ENCODE results near the gene PKIG. TPM values are rescaled to one million over a fixed set of nuclear protein-coding genes. Genes with fewer than 3 reads are reported as not detected.

PKIG gene
- total RNA-seq, 1 donor from 2014 or later, result 34.7 TPM

DNA sequence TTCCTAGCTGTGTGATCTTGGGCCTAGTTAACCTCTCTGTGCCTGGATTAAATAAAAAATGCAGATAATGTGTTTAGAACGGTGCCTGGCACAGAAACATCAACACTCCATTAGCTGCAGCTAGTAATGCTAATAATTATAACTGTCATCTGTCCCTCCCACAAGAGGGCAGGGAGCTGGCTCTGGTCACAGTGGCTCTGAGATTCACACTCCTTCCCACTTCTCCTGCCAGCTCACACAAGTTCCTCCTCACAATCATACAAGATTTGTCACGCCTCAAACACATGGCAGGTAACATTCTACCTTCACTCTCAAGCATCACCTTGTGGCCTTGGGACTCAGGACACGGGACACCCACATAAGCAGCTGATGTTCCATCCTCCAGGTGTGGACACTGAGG is 66.7 kb downstream of the PKIG start:
- Mint-ChIP-seq H3K27me3 (ENCODE audit: low read depth) (peaks cover 24% of the 10 kb centered on the region), H3K9me3 (no peaks in the 10 kb centered on the region), H3K27ac (ENCODE audit: unreplicated experiment) (no peak overlapping the region), H3K4me3 (peak overlapping the region; percentile 75), H3K4me1 (peaks cover 27% of the 10 kb centered on the region), H3K36me3 (ENCODE audit: low read depth) (no peaks in the 10 kb centered on the region)
- no peak for DNase-seq (ENCODE audit: low read depth, low spot score)
- TF ChIP-seq, protein P1, sequence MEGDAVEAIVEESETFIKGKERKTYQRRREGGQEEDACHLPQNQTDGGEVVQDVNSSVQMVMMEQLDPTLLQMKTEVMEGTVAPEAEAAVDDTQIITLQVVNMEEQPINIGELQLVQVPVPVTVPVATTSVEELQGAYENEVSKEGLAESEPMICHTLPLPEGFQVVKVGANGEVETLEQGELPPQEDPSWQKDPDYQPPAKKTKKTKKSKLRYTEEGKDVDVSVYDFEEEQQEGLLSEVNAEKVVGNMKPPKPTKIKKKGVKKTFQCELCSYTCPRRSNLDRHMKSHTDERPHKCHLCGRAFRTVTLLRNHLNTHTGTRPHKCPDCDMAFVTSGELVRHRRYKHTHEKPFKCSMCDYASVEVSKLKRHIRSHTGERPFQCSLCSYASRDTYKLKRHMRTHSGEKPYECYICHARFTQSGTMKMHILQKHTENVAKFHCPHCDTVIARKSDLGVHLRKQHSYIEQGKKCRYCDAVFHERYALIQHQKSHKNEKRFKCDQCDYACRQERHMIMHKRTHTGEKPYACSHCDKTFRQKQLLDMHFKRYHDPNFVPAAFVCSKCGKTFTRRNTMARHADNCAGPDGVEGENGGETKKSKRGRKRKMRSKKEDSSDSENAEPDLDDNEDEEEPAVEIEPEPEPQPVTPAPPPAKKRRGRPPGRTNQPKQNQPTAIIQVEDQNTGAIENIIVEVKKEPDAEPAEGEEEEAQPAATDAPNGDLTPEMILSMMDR (conservative IDR thresholded peaks at IDR 0.05), result no peak

DNA sequence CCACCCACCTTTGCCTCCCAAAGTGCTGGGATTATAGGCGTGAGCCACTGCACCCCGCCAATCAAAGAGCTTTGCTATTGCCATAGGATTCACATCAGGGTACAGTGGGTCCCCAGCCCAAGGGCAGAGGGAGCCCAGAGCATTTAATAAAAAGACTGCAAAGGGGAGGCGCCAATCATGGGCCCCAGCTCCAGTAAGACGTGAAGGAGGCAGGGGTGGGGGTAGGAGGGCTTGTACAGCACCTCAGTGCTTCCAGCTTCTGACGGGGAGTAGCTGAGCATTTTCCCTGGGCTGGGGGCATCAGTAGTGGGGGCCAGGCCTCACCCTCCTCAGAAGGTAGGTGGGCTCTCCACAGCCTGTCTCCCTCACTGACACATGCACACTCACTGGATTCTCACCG is 67.6 kb downstream of the PKIG start:
- Mint-ChIP-seq H3K36me3 (ENCODE audit: low read depth) (no peaks in the 10 kb centered on the region), H3K4me1 (peaks cover 25% of the 10 kb centered on the region), H3K27me3 (ENCODE audit: low read depth) (peaks cover 29% of the 10 kb centered on the region), H3K27ac (ENCODE audit: unreplicated experiment) (no peak overlapping the region), H3K9me3 (no peaks in the 10 kb centered on the region), H3K4me3 (peak overlapping the region; percentile 34)
- TF ChIP-seq, protein P1 (conservative IDR thresholded peaks at IDR 0.05), result no peak
- DNase-seq (ENCODE audit: low read depth, low spot score), result no peak

DNA sequence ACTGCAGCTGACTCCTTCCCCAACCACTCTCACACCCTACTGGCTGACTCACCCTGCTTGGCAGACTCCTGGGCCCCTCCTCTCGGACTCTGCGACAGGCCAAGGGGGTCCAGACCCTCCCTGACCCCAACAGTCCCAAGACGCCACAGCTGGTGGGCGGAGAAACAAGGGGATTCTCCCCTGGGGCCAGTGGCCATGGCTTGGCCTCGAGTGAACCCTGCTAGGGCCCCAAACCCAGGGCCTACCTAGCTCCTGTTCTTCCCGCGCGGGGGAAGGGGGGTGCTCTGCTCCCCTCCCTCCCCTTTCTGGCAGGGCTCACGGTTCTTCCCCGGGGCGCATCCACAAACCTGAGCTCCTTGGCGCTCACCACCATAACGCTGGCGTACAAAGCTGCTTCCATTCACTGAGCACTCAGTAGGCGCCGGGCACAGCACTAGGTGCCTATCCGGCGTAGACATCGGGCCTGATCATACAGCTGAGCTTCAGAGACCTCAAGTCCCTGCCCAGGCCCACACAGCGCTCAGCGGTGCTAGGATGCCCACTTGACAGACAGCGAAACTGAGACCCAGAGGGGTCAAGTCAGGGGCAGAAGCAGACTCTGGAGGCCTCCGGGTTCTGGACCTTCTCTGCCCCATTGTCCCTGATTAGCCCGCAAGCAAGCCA is 68.5 kb downstream of the PKIG start:
- no peak overlapping the region for H3K27ac Mint-ChIP-seq (ENCODE audit: unreplicated experiment)
- peaks cover 38% of the 10 kb centered on the region for H3K27me3 Mint-ChIP-seq (ENCODE audit: low read depth)
- TF ChIP-seq, protein P1 (conservative IDR thresholded peaks at IDR 0.05), result no peak
- no peaks in the 10 kb centered on the region for H3K9me3 Mint-ChIP-seq
- DNase-seq (ENCODE audit: low read depth, low spot score), result no peak
- no peaks in the 10 kb centered on the region for H3K36me3 Mint-ChIP-seq (ENCODE audit: low read depth)
- peak overlapping the region; percentile 62 for H3K4me3 Mint-ChIP-seq
- H3K4me1 Mint-ChIP-seq, result peaks cover 24% of the 10 kb centered on the region

GRCh38 chr20:44651434-44651683 is 69.0 kb downstream of the PKIG start:
- Mint-ChIP-seq H3K27ac (ENCODE audit: unreplicated experiment) (no peak overlapping the region), H3K9me3 (no peaks in the 10 kb centered on the region), H3K4me3 (peak overlapping the region; percentile 62), H3K36me3 (ENCODE audit: low read depth) (no peaks in the 10 kb centered on the region), H3K27me3 (ENCODE audit: low read depth) (peaks cover 43% of the 10 kb centered on the region), H3K4me1 (peaks cover 19% of the 10 kb centered on the region)
- TF ChIP-seq, protein P1 (conservative IDR thresholded peaks at IDR 0.05), result no peak
- DNase-seq (ENCODE audit: low read depth, low spot score), result no peak

DNA sequence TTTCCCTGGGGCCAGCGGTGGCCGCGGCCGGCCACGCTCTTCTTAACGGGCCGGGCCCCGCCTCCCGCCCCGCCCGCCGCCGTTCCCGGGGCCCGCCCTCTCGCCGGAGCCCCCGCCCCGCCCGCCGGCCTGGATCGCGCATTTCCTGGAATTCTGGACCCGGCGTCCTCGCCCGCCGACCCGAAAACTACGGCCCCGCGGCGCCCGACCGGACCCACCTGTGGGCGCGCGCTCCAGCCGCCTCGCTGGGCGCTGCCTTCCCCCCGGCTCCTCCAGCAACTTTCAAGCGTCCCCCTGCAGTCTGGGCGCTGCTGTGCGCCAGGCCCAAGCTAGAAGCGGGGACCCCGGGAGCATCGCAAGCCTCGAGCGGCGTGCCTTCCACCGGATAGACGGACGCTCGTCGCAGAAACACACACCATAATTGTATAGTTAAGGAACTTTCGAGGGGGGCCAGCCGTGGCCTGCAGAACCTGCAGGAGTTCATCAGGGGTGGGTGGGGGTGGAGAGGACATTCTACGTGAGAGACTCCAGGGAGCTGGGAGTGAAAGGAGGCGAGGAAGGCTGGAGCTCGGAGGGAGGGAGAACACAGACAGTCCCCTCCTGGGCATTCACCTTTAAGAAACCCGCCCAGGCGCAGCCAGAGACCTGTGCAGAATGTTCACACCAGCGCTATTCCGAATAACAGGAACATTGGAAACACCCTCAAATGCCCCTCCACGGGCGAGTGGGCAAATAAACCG is 69.5 kb downstream of the PKIG start, which contains the start of gene ADA:
Gene ADA, minus strand, starts transcription at position 16 of the 740 bp plus-strand sequence. CDS start 92 bp downstream, outside the sequence.
- Mint-ChIP-seq H3K9me3 (no peaks in the 10 kb centered on the region), H3K4me1 (peaks cover 14% of the 10 kb centered on the region), H3K27me3 (ENCODE audit: low read depth) (peaks cover 48% of the 10 kb centered on the region), H3K36me3 (ENCODE audit: low read depth) (no peaks in the 10 kb centered on the region), H3K27ac (ENCODE audit: unreplicated experiment) (no peak within 1 kb of the TSS), H3K4me3 (peak within 1 kb of the TSS; percentile 90)
- TF ChIP-seq, protein P1 (conservative IDR thresholded peaks at IDR 0.05), result peak; percentile 31
- peak; percentile 41 for DNase-seq (ENCODE audit: low read depth, low spot score)
